Brain microvascular endothelial cell (primary cell): Measurements from ENCODE around the gene FAM83D.
A peak's percentile ranks its signal among the peaks of the same experiment; 100 is the strongest.

Experiments used
- DNase-seq: peaks from one replicate; pipeline ENCODE4 v3.0.0-alpha.2; 2020
- H3K27ac ChIP-seq: fragments of 250-450 bp; sonication (Bioruptor Pico); 2 replicates; pipeline ENCODE4 v1.5.1; 2020; ENCODE audit warnings: mild to moderate bottlenecking, moderate library complexity
- H3K27me3 ChIP-seq: fragments of 250-450 bp; sonication (Bioruptor Pico); replicated peaks from 2 replicates; pipeline ENCODE4 v1.5.1; 2020; ENCODE audit warnings: mild to moderate bottlenecking
- H3K36me3 ChIP-seq: fragments of 250-450 bp; sonication (Bioruptor Pico); replicated peaks from 2 replicates; pipeline ENCODE4 v1.5.1; 2020; ENCODE audit warnings: mild to moderate bottlenecking
- H3K4me3 ChIP-seq: 2 replicates; pipeline ENCODE4 v1.5.1; 2011; ENCODE audit warnings: low read depth, mild to moderate bottlenecking, control low read depth, low read length, moderate library complexity
- in situ Hi-C: cut with HindIII; loops from 2 replicates; pipeline ENCODE4 v1.10.0; 2017; ENCODE audit warnings: low sequenced_read_pairs, low pct_ligation_motif_present
- TF ChIP-seq, protein P1 (sequence below): IDR thresholded peaks from 2 replicates; pipeline ENCODE4 v1.5.1; 2011; ENCODE audit warnings: low read depth, mild to moderate bottlenecking, moderate library complexity, low read length, control low read depth, inconsistent platforms; ENCODE audit errors: missing control alignments

FAM83D gene

DNA sequence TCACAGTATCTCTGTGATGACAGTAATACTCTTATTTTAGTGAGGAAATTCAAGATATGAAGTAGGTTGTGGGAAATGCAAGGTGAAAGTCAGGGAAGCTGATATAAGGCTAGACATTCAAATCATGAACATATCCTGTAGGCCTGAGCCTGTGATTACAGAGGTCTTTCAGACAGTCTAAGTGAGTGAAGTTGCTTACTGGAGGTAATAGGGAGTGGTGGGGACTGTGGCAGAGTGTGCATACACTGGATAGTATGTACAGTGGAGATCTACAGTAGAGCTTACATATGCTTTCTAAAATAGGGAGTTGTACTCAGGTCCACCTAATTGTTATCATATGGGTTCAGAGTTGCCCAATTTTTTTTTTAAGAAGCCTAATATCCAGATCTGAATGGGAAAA, 39.0 kb downstream of the FAM83D start:
- H3K27me3 ChIP-seq, result no peaks in the 10 kb centered on the region
- H3K4me3 ChIP-seq, result no peak overlapping the region
- DNase-seq, result no peak
- TF ChIP-seq, protein P1, sequence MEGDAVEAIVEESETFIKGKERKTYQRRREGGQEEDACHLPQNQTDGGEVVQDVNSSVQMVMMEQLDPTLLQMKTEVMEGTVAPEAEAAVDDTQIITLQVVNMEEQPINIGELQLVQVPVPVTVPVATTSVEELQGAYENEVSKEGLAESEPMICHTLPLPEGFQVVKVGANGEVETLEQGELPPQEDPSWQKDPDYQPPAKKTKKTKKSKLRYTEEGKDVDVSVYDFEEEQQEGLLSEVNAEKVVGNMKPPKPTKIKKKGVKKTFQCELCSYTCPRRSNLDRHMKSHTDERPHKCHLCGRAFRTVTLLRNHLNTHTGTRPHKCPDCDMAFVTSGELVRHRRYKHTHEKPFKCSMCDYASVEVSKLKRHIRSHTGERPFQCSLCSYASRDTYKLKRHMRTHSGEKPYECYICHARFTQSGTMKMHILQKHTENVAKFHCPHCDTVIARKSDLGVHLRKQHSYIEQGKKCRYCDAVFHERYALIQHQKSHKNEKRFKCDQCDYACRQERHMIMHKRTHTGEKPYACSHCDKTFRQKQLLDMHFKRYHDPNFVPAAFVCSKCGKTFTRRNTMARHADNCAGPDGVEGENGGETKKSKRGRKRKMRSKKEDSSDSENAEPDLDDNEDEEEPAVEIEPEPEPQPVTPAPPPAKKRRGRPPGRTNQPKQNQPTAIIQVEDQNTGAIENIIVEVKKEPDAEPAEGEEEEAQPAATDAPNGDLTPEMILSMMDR, result no peak
- in situ Hi-C loops, result no loop called here
- H3K27ac ChIP-seq, result no peak overlapping the region
- H3K36me3 ChIP-seq, result no peaks in the 10 kb centered on the region

DNA sequence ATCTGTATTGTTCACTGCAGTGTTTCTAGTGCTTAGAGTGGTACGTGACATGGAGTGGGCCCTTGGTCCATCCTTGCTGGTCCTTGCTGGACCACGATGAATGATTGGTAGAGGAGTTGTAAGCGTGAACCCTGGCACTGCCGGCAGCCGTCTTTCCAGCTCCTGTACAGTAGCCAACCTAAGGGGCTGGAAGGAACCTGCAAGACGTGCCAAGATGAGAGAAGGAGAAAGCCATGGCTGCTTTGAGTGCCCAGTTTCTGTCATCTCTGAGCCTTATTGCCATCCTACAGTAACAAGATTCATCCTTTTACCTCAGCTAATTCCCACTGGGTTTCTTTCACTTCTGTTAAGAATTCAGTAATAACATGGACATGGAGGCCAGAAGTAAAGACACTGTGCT, 41.9 kb downstream of the FAM83D start:
- no peak overlapping the region for H3K27ac ChIP-seq
- H3K36me3 ChIP-seq, result no peaks in the 10 kb centered on the region
- no peak overlapping the region for H3K4me3 ChIP-seq
- in situ Hi-C loops, result no loop called here
- H3K27me3 ChIP-seq, result no peaks in the 10 kb centered on the region
- DNase-seq, result no peak
- TF ChIP-seq, protein P1, result no peak

DNA sequence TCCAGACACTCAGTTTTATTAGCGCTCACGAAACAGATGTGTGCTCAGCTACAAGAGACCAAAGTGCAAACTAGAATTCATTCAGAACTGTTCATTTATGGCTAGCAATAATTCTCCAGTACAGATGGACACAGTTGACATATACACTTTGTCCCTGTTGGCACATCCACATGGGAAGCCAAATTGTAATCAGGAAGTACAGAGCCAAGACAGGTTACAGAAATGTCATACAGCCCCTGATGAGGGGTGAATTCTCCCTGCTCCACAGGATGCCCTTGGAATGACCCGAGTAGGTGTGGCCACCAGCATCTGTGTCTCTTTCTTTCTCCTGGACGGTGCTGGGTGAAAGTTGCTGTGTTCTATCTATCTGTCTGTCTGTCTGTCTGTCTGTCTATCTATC, 43.5 kb downstream of the FAM83D start:
- Histone ChIP-seq H3K27me3 (no peaks in the 10 kb centered on the region), H3K36me3 (no peaks in the 10 kb centered on the region), H3K27ac (peak overlapping the region; percentile 85), H3K4me3 (no peak overlapping the region)
- in situ Hi-C loops, result no loop called here
- peak; percentile 31 for DNase-seq
- TF ChIP-seq, protein P1, result no peak

DNA sequence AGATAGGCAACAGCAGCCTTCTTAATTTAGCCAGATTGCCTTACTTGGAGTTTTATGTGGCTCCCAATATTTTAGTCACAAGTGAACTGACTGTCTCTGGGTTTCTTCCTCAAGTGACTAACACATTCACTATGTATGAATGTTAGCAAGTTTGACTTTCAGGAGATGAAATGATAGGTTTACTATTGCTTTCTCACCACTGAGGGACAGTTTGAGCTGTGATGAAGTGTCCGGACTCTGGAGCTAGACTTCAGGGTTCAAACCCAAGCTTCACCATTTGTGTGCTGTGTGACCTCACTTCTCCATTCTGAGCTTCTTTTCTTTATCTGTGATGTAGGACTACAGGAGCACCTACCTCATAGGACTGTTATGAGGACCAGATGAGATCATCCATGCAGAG, 44.1 kb downstream of the FAM83D start:
- in situ Hi-C loops, result no loop called here
- TF ChIP-seq, protein P1, result no peak
- no peak overlapping the region for H3K4me3 ChIP-seq
- H3K36me3 ChIP-seq, result no peaks in the 10 kb centered on the region
- H3K27ac ChIP-seq, result peak overlapping the region; percentile 85
- H3K27me3 ChIP-seq, result no peaks in the 10 kb centered on the region
- peak; percentile 81 for DNase-seq

DNA sequence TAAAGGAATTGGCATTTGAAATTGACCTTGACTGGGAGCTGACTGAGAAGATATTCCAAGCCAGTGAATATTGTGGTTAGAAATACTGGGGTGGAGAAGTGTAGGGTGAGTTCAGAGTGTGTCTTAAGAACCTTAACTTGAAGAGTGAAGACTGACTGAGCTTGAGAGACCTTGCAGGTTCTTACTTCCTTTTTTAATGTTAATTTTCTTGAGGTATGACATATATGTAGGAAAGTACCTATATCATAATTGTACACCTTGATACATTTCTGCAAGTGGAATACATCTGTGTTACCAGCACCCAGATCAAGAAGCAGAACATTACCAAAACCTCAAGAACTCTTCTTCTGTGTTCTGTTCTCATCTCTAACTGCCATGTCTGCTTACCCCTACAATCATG, 46.9 kb downstream of the FAM83D start:
- no peak overlapping the region for H3K27ac ChIP-seq
- H3K27me3 ChIP-seq, result no peaks in the 10 kb centered on the region
- TF ChIP-seq, protein P1, result no peak
- H3K36me3 ChIP-seq, result no peaks in the 10 kb centered on the region
- no peak for DNase-seq
- in situ Hi-C loops, result no loop called here
- H3K4me3 ChIP-seq, result no peak overlapping the region

DNA sequence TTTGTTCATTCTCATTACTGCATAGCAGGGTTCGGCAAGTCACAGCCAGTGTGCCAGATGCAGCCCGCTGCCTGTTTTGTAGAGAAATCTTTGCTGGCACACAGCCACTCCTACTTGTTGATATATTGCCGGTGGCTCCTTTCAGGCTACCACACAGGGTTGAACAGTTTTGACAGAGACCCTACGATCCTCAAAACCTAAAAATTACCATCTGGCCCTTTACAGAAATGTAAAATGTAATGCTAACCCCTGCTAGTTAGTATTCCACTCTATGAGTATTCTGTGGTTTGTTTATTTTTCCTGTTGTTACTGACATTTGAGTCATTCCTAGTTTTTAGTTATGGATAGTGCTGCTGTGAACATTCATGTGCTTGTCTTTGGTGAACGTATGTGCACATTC, 47.4 kb downstream of the FAM83D start:
- in situ Hi-C loops, result no loop called here
- TF ChIP-seq, protein P1, result no peak
- H3K36me3 ChIP-seq, result no peaks in the 10 kb centered on the region

More for the DNA sequence above, 47.4 kb downstream of the FAM83D start:
- Histone ChIP-seq H3K4me3 (no peak overlapping the region), H3K27me3 (no peaks in the 10 kb centered on the region), H3K27ac (peak overlapping the region; percentile 6)
- peak; percentile 21 for DNase-seq
